Esophagus squamous epithelium (tissue), 5 donors: ENCODE data around the gene BLTP2. TPM values are rescaled to one million over a fixed set of nuclear protein-coding genes. Genes with fewer than 3 reads are reported as not detected.

Experiments used
- DNase-seq: peaks from one replicate; lab custom pipeline; 2025; lab: John Stamatoyannopoulos, UW
- H3K27ac ChIP-seq, 4 donors: fragments of 200-600 bp; sonication (generic); one replicate each; pipeline ENCODE4 v1.5.1; 2016 to 2019; ENCODE audit warnings: mild to moderate bottlenecking in 1 of 4
- H3K27me3 ChIP-seq, 4 donors: fragments of 200-600 bp; sonication (generic); 1 replicate in 3 of 4; 2 replicates in 1 of 4; pipeline versions ENCODE4 v1.5.1 to v1.6.0; 2017 to 2021; ENCODE audit warnings: antibody characterized with exemption in 1 of 4
- H3K36me3 ChIP-seq, 3 donors: fragments of 200-600 bp; sonication (generic); one replicate each; pipeline ENCODE4 v1.5.1; 2016 to 2019
- H3K4me1 ChIP-seq, 3 donors: fragments of 200-600 bp; sonication (generic); one replicate each; pipeline ENCODE4 v1.5.1; 2017 to 2019
- H3K4me3 ChIP-seq, 4 donors: fragments of 200-600 bp; sonication (generic); 1 replicate in 3 of 4; 2 replicates in 1 of 4; pipeline ENCODE4 v1.5.1; 2016 to 2019; ENCODE audit warnings: mild to moderate bottlenecking in 2 of 4, moderate library complexity in 1 of 4
- H3K9me3 ChIP-seq, 3 donors: fragments of 200-600 bp; sonication (generic); one replicate each; pipeline ENCODE4 v1.5.1; 2016 to 2019
- CTCF ChIP-seq, 6 experiments: fragments of 450-650 bp in 4 of 6; fragments of 200-600 bp in 2 of 6; sonication (generic) in 2 of 6; IDR thresholded peaks; one replicate each; pipeline ENCODE4 v1.5.1; 2016 to 2019; ENCODE audit warnings: antibody characterized with exemption in 6 of 6, mild to moderate bottlenecking in 4 of 6, moderate library complexity in 4 of 6
- POLR2A ChIP-seq, 4 donors: fragments of 450-650 bp; IDR thresholded peaks; one replicate each; pipeline ENCODE4 v1.6.1; 2017; ENCODE audit warnings: antibody characterized with exemption in 4 of 4, mild to moderate bottlenecking in 4 of 4, moderate library complexity in 3 of 4
- WGBS, 2 donors: methylation state at CpG; one replicate each; pipeline ENCODE4 v1.1.5; 2018; 5-methylcytosine and 5-hydroxymethylcytosine counted together
- intact Hi-C: fragments of 100-400 bp; cut with DNase I; formaldehyde crosslinking; loops from one replicate; pipeline ENCODE4 v1.15.0; 2022
- total RNA-seq, 4 donors: library from RNA; depleted of rRNA; stranded (reverse); fragments of >200 nt; gene quantifications; one replicate each; pipeline ENCODE4 v1.1.0, GENCODE V29; 2016
- donor health status: DM: yes; HTN: yes; CAD: no.

BLTP2 gene
- total RNA-seq, 4 donors from 2014 or later: 37.4 to 81.8 (median 75.5) TPM

GRCh38 chr17:28669918-28670317 is 25.0 kb upstream of the BLTP2 start:
- TF ChIP-seq POLR2A (IDR thresholded peaks at IDR 0.05) (no peak), CTCF (IDR thresholded peaks at IDR 0.05) (no peak)
- Histone ChIP-seq H3K4me3 (no peak overlapping the region), H3K27me3 (no peaks in the 10 kb centered on the region), H3K36me3 (peaks cover 17 to 93% (median 42%) of the 10 kb centered on the region in 3 donors), H3K4me1 (peaks cover 0 to 36% (median 13%) of the 10 kb centered on the region in 3 donors), H3K9me3 (no peaks in the 10 kb centered on the region), H3K27ac (no peak overlapping the region)
- DNase-seq: no peak
- WGBS, 2 donors: 78 to 100% methylated on average over 1 of the region's 1 CpG
- intact Hi-C loops: no loop called here

- Histone ChIP-seq H3K4me3 (no peak overlapping the region), H3K27ac (no peak overlapping the region), H3K36me3 (peaks cover 8 to 83% (median 23%) of the 10 kb centered on the region in 3 donors), H3K4me1 (peaks cover 0 to 57% (median 32%) of the 10 kb centered on the region in 3 donors), H3K27me3 (no peaks in the 10 kb centered on the region), H3K9me3 (no peaks in the 10 kb centered on the region)
- DNase-seq: no peak
- intact Hi-C loops: no loop called here
- WGBS, 2 donors: 68 to 70% methylated on average over 1 of the region's 1 CpG
- TF ChIP-seq CTCF (IDR thresholded peaks at IDR 0.05) (no peak), POLR2A (IDR thresholded peaks at IDR 0.05) (no peak)
These were observed 22.9 kb upstream of the BLTP2 start for GRCh38 chr17:28667870-28668269.

GRCh38 chr17:28665994-28666393 is 21.0 kb upstream of the BLTP2 start:
- WGBS, 2 donors: 68 to 87% methylated on average over 2 of the region's 2 CpGs
- Histone ChIP-seq H3K9me3 (no peaks in the 10 kb centered on the region), H3K4me3 (no peak overlapping the region), H3K4me1 (peaks cover 0 to 66% (median 36%) of the 10 kb centered on the region in 3 donors), H3K36me3 (peaks cover 3 to 64% (median 8%) of the 10 kb centered on the region in 3 donors), H3K27me3 (no peaks in the 10 kb centered on the region), H3K27ac (no peak overlapping the region)
- intact Hi-C loops: no loop called here
- no peak for DNase-seq
- no peak for TF ChIP-seq CTCF (IDR thresholded peaks at IDR 0.05)
- no peak for TF ChIP-seq POLR2A (IDR thresholded peaks at IDR 0.05)

- Histone ChIP-seq H3K4me1 (peaks cover 0 to 77% (median 47%) of the 10 kb centered on the region in 3 donors), H3K4me3 (peak overlapping the region in 1 of 4 donors; percentile 87), H3K27ac (no peak overlapping the region), H3K27me3 (no peaks in the 10 kb centered on the region), H3K36me3 (peaks cover 0 to 57% (median 3%) of the 10 kb centered on the region in 3 donors), H3K9me3 (no peaks in the 10 kb centered on the region)
- intact Hi-C loops: no loop called here
- no peak for DNase-seq
- TF ChIP-seq POLR2A (IDR thresholded peaks at IDR 0.05) (no peak), CTCF (IDR thresholded peaks at IDR 0.05) (no peak)
These were observed 18.8 kb upstream of the BLTP2 start for GRCh38 chr17:28663723-28664122.

GRCh38 chr17:28662527-28662829 is 17.5 kb upstream of the BLTP2 start:
- Histone ChIP-seq H3K27ac (peak overlapping the region; percentile 93 to 99 (median 99)), H3K4me1 (peaks cover 0 to 65% (median 36%) of the 10 kb centered on the region in 3 donors), H3K36me3 (peaks cover 0 to 59% (median 6%) of the 10 kb centered on the region in 3 donors), H3K9me3 (no peaks in the 10 kb centered on the region), H3K27me3 (no peaks in the 10 kb centered on the region), H3K4me3 (peak overlapping the region; percentile 52 to 92 (median 89))
- no peak for DNase-seq
- TF ChIP-seq CTCF (IDR thresholded peaks at IDR 0.05) (no peak), POLR2A (IDR thresholded peaks at IDR 0.05) (no peak)
- WGBS, 2 donors: 0% methylated on average over 3 to 8 of the region's 10 CpGs
- intact Hi-C loops: no loop called here
